GM12872 (cell line): Measurements from ENCODE around the gene TSPEAR.

Source experiments
- TF ChIP-seq, protein P1 (sequence below): IDR thresholded peaks from 3 replicates; pipeline ENCODE4 v1.5.1; 2011; ENCODE audit warnings: low read depth, mild to moderate bottlenecking, low read length, moderate library complexity; ENCODE audit not compliant: insufficient read depth

TSPEAR gene

DNA sequence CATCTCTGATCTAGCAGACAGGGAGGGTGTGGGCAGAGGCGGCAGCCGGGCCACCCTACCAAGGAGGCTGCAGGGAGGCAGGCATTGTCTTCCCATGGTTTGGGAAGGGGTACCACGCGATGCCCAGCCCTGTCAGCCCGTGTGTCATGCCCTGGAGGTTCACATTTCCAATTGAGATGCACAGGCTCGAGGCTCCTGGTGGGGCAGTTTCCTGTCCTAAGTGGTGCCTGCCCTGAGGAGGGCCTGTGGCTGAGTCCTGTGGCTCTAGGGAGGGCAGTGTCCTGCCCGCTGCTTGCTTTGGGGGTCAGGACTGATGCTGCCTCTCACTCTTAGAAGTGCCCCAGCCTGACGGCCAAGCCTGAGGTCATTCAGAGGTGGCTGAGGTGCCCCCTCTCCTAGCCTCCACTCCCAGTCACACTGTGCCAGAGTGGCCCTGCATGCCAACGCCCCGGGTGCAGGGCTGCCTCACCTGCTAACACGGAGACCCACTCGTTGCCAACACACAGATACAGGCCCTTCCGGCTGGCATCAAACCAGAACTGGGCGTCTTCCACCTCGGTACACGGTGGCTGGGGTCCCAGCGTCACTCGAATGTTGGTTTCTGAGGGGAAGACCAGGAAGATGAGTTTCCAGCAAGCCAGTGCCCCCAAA is 183.3 kb downstream of the TSPEAR start:
- TF ChIP-seq, protein P1, sequence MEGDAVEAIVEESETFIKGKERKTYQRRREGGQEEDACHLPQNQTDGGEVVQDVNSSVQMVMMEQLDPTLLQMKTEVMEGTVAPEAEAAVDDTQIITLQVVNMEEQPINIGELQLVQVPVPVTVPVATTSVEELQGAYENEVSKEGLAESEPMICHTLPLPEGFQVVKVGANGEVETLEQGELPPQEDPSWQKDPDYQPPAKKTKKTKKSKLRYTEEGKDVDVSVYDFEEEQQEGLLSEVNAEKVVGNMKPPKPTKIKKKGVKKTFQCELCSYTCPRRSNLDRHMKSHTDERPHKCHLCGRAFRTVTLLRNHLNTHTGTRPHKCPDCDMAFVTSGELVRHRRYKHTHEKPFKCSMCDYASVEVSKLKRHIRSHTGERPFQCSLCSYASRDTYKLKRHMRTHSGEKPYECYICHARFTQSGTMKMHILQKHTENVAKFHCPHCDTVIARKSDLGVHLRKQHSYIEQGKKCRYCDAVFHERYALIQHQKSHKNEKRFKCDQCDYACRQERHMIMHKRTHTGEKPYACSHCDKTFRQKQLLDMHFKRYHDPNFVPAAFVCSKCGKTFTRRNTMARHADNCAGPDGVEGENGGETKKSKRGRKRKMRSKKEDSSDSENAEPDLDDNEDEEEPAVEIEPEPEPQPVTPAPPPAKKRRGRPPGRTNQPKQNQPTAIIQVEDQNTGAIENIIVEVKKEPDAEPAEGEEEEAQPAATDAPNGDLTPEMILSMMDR = no peak

DNA sequence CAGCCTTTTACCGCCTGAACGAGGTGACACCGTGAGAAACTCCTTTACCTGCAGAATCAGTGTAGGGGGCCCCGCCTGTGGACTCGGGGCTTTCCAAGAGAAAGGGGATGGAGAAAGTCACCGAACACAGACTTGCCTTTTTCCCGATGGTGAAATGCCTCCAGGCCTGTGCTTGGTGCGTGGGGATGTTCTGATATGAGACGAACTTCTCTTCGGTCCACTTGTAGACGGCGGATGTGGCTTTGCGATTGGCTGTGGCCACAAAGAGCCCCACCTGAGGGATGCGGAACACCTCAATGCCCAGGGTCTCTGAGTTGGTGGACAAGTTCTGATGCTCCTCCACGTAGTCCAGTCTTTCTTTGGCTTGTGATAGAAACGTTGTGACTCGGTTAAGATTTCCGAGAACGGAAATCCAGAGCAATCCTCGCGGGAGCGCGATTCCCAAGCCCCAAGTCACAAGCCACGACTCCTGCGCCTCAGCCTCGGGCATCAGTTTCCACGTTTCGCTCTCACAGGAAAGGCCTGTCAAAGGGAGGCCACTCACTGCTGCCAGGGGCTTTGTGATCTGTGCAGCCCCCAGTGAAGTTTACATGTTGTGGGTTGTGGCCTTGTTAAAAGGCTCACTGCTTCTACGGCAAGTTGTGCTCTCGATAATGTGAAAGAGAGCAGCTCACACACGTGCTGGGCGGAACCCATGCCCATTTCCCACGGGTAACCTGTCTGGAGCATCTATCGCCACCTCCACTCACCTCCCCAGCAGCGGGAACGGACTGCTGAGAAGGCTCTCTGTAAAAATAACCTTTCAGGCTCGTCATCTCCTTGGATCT is 184.0 kb downstream of the TSPEAR start:
- TF ChIP-seq, protein P1 = no peak

- TF ChIP-seq, protein P1 = no peak
Measured at GRCh38 chr21:44526096-44526997, 185.0 kb downstream of the TSPEAR start.

- TF ChIP-seq, protein P1 = no peak
Measured at GRCh38 chr21:44525391-44526095, 185.8 kb downstream of the TSPEAR start.

GRCh38 chr21:44524414-44525371 is 186.7 kb downstream of the TSPEAR start:
- TF ChIP-seq, protein P1 = no peak

- TF ChIP-seq, protein P1 = no peak
Measured at GRCh38 chr21:44523567-44524413, 187.6 kb downstream of the TSPEAR start.
